NOMO-1 treated with DMSO at 0.1 percent for 48 hours (cell line): ENCODE data around the gene RANBP3.
"Not testable (repeated sequence)": the region's sequence is repeated elsewhere in the genome, so short reads cannot be mapped to it uniquely, and the experiment has no call there.

Source experiments
- DNase-seq: peaks from one replicate; lab custom pipeline; 2025; ENCODE audit not compliant: unreplicated experiment; lab: John Stamatoyannopoulos, UW

The RANBP3 gene

GRCh38 chr19:5977785-5978605, at the start of gene RANBP3:
RANBP3 (minus strand) TSS chr19:5978140; CDS start chr19:5978082, 58 bp downstream.
- DNase-seq = peak; percentile 98

GRCh38 chr19:6026390-6027227, 48.7 kb upstream of the RANBP3 start:
- DNase-seq = no peak

- DNase-seq = not testable (repeated sequence)
These were observed 46.8 kb upstream of the RANBP3 start for GRCh38 chr19:6024756-6025155.

GRCh38 chr19:6023936-6024335, 46.0 kb upstream of the RANBP3 start:
- no peak for DNase-seq

- DNase-seq = no peak
These were observed 45.2 kb upstream of the RANBP3 start for GRCh38 chr19:6023085-6023682.

GRCh38 chr19:6022570-6023064, 44.7 kb upstream of the RANBP3 start:
- no peak for DNase-seq

GRCh38 chr19:6021878-6022569, 44.1 kb upstream of the RANBP3 start:
- peak; percentile 54 for DNase-seq

GRCh38 chr19:6020972-6021805, 43.2 kb upstream of the RANBP3 start:
- DNase-seq = no peak

- DNase-seq = peak; percentile 60
These were observed 42.4 kb upstream of the RANBP3 start for GRCh38 chr19:6020166-6020882.

GRCh38 chr19:6018786-6019185, 40.8 kb upstream of the RANBP3 start:
- no peak for DNase-seq

GRCh38 chr19:6017576-6017975, 39.6 kb upstream of the RANBP3 start:
- no peak for DNase-seq

- DNase-seq = no peak
These were observed 38.1 kb upstream of the RANBP3 start for GRCh38 chr19:6015841-6016545.

GRCh38 chr19:6014551-6015135, 36.7 kb upstream of the RANBP3 start:
- no peak for DNase-seq

- DNase-seq = no peak
These were observed 34.7 kb upstream of the RANBP3 start for GRCh38 chr19:6012426-6013170.

GRCh38 chr19:6011794-6012193, 33.9 kb upstream of the RANBP3 start:
- DNase-seq = no peak

- DNase-seq = no peak
These were observed 33.3 kb upstream of the RANBP3 start for GRCh38 chr19:6011206-6011605.

- no peak for DNase-seq
These were observed 32.2 kb upstream of the RANBP3 start for GRCh38 chr19:6010107-6010506.

- DNase-seq = no peak
These were observed 29.9 kb upstream of the RANBP3 start for GRCh38 chr19:6007866-6008265.
